Peyer's patch (tissue), 4 donors: ENCODE data around the gene RRBP1. TPM values are rescaled to one million over a fixed set of nuclear protein-coding genes. Genes with fewer than 3 reads are reported as not detected.
A peak's percentile ranks its signal among the peaks of the same experiment; 100 is the strongest.

Source experiments
- DNase-seq, 3 donors: peaks; one replicate each; pipeline ENCODE4 v3.0.0-alpha.2; 2017 to 2019
- H3K27ac ChIP-seq, 4 donors: fragments of 200-600 bp; sonication (generic); one replicate each; pipeline ENCODE4 v1.5.1; 2016 to 2019
- H3K27me3 ChIP-seq, 2 donors: fragments of 200-600 bp; sonication (generic); one replicate each; pipeline ENCODE4 v1.5.1; 2019
- H3K36me3 ChIP-seq, 3 donors: fragments of 200-600 bp; sonication (generic); one replicate each; pipeline ENCODE4 v1.5.1; 2016 to 2019
- H3K4me1 ChIP-seq, 4 donors: fragments of 200-600 bp; sonication (generic); one replicate each; pipeline ENCODE4 v1.5.1; 2016 to 2019
- H3K4me3 ChIP-seq, 4 donors: fragments of 200-600 bp; sonication (generic); 1 replicate in 3 of 4; 2 replicates in 1 of 4; pipeline ENCODE4 v1.5.1; 2016 to 2019; ENCODE audit warnings: mild to moderate bottlenecking in 1 of 4
- H3K9me3 ChIP-seq, 4 donors: fragments of 200-600 bp; sonication (generic); one replicate each; pipeline ENCODE4 v1.5.1; 2016 to 2019; ENCODE audit warnings: mild to moderate bottlenecking in 1 of 4
- CTCF ChIP-seq, 6 experiments: fragments of 450-650 bp in 4 of 6; fragments of 200-600 bp in 2 of 6; sonication (generic) in 1 of 6; IDR thresholded peaks; one replicate each; pipeline ENCODE4 v1.5.1; 2017 to 2019; ENCODE audit warnings: antibody characterized with exemption in 6 of 6, mild to moderate bottlenecking in 3 of 6, moderate library complexity in 1 of 6
- POLR2A ChIP-seq, 2 donors: fragments of 450-650 bp; IDR thresholded peaks; one replicate each; pipeline ENCODE4 v1.5.1; 2017; ENCODE audit warnings: antibody characterized with exemption in 2 of 2, mild to moderate bottlenecking in 2 of 2, moderate library complexity in 2 of 2
- total RNA-seq, 4 donors: library from RNA; depleted of rRNA; stranded (reverse); fragments of >200 nt; gene quantifications; one replicate each; pipeline ENCODE4 v1.1.0, GENCODE V29; 2016

Gene RRBP1
- total RNA-seq, 4 donors from 2014 or later = 169 to 328 (median 249) TPM

DNA sequence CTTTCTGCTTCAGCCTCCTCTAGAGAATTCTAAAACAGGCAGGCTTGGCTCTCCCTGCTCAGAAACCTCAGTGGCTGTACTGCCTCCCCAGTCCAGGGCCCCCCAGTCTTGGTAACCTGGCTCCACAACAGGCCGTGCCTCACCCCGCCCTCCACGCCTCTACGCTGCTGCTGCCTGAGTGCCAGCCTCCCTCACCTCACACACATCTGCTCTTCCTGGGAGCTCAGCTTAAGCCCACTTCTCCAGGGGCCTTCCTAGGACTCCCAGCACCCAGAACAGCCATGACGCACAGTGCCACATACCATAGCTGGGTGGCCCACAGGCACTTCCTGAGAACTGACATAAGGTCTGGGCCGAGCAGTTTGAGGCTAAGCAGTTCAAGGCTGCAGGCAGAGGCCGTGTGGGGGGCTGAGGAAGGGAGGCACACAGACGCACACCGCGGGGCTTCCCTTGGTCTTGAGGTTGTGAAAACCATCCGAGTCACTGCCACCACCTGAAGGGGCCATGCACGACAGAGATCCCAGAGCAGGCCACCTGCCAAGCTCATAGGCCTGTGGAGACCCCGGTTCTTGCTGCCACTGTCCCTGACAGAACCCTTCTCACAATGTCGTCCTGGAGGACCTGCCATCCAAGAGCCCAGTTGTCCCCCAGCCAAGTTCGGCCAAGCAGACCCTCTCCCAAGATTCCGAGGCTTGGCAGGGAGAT, 69.6 kb downstream of the RRBP1 start:
- no peaks in the 10 kb centered on the region for H3K27me3 ChIP-seq
- TF ChIP-seq CTCF (IDR thresholded peaks at IDR 0.05) = no peak
- no peak for TF ChIP-seq POLR2A (IDR thresholded peaks at IDR 0.05)
- H3K27ac ChIP-seq = peak overlapping the region; percentile 57 to 71 (median 68)
- peaks cover 0 to 27% (median 0%) of the 10 kb centered on the region in 3 donors for H3K36me3 ChIP-seq
- DNase-seq = peak in 2 of 3 donors; percentile 61 to 65
- H3K9me3 ChIP-seq = no peaks in the 10 kb centered on the region
- no peak overlapping the region for H3K4me3 ChIP-seq
- peaks cover 0 to 52% (median 0%) of the 10 kb centered on the region in 4 donors for H3K4me1 ChIP-seq

DNA sequence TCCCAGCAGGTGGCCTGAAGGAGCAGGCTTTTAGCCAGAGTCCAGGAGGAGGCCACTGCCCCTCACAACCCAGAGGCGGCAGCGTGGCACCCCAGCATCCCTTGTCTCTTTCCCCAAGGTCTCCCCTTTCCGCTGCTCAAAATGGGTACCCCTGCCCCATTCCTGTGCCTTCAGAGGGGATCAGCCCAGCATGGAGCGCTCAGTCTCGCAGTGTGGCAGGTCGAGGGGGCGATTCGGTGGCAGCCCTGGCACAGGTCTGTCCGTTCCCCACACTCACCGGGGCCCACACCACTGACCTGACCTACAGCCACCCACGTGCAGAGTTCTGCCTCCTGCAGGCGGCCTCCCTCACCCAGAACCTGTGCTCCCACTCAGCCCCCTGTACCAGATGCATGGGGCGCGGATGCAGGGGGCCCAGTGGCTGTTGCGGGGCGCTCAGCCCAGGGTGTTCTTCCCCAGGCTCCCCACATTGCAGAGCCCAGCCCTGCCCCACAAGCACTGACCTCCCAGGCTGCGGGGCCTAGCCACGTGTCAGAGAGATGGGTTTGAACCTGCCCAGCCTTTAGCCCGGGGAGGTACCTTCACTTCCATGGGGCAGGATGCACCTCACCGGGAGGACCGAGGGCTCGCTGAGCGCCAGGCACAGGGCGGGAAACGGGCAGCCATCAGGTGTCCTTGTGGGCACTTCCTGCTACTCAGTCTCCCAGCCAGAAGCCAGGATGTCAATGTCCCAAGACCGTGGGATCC, 70.3 kb downstream of the RRBP1 start:
- Histone ChIP-seq H3K4me3 (no peak overlapping the region), H3K36me3 (peaks cover 0 to 24% (median 0%) of the 10 kb centered on the region in 3 donors), H3K9me3 (no peaks in the 10 kb centered on the region), H3K27ac (peak overlapping the region; percentile 57 to 71 (median 68)), H3K4me1 (peaks cover 0 to 52% (median 0%) of the 10 kb centered on the region in 4 donors), H3K27me3 (no peaks in the 10 kb centered on the region)
- peak in 2 of 3 donors; percentile 59 to 60 for DNase-seq
- TF ChIP-seq CTCF (IDR thresholded peaks at IDR 0.05) = peak in 2 of 6 experiments; percentile 56 to 59
- TF ChIP-seq POLR2A (IDR thresholded peaks at IDR 0.05) = no peak

DNA sequence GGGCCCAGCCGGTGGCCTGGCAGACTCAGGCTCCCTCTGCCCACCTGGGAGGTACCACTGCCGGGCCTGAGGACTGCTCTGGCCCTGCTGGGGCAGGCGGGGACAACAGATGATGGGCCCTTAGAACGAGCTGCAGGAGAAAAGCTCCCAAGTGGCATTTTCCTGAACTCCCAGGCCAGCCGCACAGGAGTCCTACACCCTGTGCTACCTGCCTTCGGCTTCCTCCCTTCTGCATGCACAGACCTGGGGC, 70.8 kb downstream of the RRBP1 start:
- Histone ChIP-seq H3K27me3 (no peaks in the 10 kb centered on the region), H3K4me3 (no peak overlapping the region), H3K4me1 (peaks cover 0 to 52% (median 0%) of the 10 kb centered on the region in 4 donors), H3K27ac (peak overlapping the region; percentile 40 to 71 (median 68)), H3K36me3 (peaks cover 0 to 22% (median 0%) of the 10 kb centered on the region in 3 donors), H3K9me3 (no peaks in the 10 kb centered on the region)
- peak in 1 of 3 donors; percentile 70 for DNase-seq
- peak in 2 of 6 experiments; percentile 16 to 58 for TF ChIP-seq CTCF (IDR thresholded peaks at IDR 0.05)
- no peak for TF ChIP-seq POLR2A (IDR thresholded peaks at IDR 0.05)

GRCh38 chr20:17610566-17611289, 71.3 kb downstream of the RRBP1 start:
- TF ChIP-seq POLR2A (IDR thresholded peaks at IDR 0.05) = no peak
- no peak for TF ChIP-seq CTCF (IDR thresholded peaks at IDR 0.05)
- Histone ChIP-seq H3K9me3 (no peaks in the 10 kb centered on the region), H3K36me3 (peaks cover 0 to 17% (median 0%) of the 10 kb centered on the region in 3 donors), H3K27me3 (no peaks in the 10 kb centered on the region), H3K4me3 (no peak overlapping the region), H3K27ac (peak overlapping the region; percentile 40 to 71 (median 68)), H3K4me1 (peaks cover 0 to 53% (median 0%) of the 10 kb centered on the region in 4 donors)
- DNase-seq = peak; percentile 57 to 81 (median 69)

DNA sequence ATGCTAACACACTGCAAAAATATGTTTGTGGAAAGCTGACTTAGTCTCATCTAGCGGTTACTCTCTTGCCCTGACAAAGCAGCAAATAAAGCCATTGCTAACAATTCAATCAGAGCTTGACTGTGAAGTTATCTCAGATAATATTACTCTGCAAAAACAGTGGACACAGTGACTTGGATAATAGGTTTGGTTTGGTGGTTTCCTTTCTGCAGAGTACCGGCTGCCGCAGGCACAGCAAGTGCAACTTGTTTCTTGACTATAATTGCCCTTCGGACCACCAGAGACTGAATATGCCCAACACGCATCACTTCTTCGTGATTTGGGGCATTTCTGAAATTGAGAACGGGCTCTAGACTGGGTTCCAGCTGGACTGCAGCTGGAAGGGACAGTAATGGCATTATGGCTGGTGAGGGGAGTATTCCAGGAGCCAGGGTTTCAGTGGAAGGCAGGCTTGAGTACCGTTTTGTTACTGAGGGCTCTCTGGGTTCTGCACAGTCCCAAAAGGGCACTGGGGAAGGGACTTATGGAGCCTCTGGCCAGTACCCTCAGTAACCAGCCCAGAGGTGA, 72.1 kb downstream of the RRBP1 start:
- H3K9me3 ChIP-seq = no peaks in the 10 kb centered on the region

More for the DNA sequence above, 72.1 kb downstream of the RRBP1 start:
- Histone ChIP-seq H3K27me3 (no peaks in the 10 kb centered on the region), H3K27ac (peak overlapping the region; percentile 8 to 71 (median 49)), H3K36me3 (peaks cover 0 to 14% (median 0%) of the 10 kb centered on the region in 3 donors), H3K4me1 (peaks cover 0 to 52% (median 0%) of the 10 kb centered on the region in 4 donors), H3K4me3 (no peak overlapping the region)
- DNase-seq = no peak
- TF ChIP-seq CTCF (IDR thresholded peaks at IDR 0.05) = no peak
- no peak for TF ChIP-seq POLR2A (IDR thresholded peaks at IDR 0.05)
